HG03175 (cell line): ENCODE data around the gene HPS4.
"Not testable (repeated sequence)": the region's sequence is repeated elsewhere in the genome, so short reads cannot be mapped to it uniquely, and the experiment has no call there.

Experiments
- ATAC-seq: cut with Tn5 transposase; IDR thresholded peaks from one replicate; pipeline ENCODE4 v1.9.1; 2021; ENCODE audit warnings: mild to moderate bottlenecking, moderate library complexity; ENCODE audit not compliant: unreplicated experiment

Gene HPS4

DNA sequence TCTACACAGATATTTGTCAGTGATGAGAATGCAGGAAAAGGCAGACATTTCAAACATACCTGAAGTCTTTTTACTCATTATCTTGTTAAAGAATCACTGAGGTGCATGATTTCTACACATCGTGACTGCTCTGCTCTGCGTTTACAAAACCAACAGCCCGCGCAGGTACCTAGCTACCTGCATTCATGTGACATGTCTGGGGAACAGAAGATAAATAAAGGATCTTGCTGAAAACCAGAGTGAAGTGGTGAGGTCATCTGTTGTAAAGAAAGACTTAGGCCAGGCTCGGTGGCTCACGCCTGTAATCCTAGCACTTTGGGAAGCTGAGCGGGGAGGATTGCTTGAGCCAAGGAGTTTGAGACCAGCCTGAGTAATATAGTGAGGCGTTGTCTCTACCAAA is 38.8 kb downstream of the HPS4 start:
- ATAC-seq = no peak

DNA sequence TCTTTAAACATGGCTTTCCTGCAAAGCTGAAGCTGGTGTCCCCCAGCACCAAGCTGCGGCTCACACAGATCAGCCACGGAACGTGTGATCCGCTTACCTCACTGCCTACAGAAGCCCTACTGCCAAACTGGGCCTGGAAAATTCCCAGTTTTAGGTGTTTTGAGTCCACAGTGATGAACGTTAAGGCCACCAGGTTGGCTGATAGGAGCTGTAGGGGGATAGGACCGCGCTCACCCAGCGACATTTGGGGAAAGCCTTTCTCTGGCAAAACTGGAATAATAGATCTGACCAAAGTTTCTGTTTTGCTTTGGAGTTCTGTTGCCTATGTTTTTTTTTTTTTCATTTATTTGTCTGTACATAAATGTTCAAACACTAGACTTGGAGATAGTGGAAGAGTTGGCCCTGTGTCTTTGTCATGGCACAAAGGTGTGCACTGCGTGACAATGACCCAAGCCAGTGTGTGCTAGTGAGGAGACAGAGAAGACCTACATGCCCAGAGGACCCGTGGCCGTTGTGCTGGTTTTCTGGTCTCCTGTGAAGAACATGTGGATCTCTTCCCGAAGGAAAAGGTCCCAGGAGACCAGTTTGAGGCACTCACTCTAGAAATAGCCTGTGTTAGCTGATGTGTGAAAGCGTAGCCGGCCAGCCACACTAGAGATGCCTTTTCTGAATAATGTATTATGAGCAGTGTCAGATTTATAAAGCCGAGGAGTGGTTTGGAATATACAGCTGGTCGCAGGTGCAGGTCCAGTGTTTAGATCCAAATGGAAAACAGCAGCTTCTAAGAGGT is 39.5 kb downstream of the HPS4 start:
- no peak for ATAC-seq

DNA sequence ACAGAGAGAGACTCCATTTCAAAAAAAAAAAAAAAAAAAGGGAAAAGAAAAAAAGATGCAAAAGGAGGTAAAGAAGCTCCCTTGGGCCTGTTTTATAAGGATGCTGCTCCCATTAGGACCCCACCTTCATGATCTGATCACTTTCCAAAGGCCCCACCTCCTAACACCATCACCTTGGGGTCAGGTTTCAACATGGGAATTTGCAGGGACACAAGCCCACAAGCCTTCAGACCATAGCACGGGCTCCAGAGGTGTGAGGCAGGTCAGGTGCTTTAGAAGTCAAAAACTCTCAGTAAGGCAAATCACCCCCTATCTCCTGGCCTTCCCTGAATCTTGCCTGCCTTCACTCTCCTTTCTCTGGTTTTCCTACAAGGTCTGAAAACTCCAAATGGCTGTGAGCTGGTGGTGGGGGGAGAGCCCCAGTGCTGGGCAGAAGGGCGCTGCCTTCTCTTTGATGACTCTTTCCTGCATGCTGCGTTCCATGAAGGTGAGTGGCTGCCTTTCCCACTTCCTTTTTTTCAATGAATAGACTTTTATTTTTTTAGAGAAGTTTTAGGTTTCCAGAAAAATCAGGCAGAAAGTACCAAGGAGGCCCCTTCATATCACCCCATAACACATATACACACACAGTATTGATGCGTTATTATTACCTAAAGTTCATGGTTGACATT is 41.4 kb downstream of the HPS4 start:
- ATAC-seq = no peak

DNA sequence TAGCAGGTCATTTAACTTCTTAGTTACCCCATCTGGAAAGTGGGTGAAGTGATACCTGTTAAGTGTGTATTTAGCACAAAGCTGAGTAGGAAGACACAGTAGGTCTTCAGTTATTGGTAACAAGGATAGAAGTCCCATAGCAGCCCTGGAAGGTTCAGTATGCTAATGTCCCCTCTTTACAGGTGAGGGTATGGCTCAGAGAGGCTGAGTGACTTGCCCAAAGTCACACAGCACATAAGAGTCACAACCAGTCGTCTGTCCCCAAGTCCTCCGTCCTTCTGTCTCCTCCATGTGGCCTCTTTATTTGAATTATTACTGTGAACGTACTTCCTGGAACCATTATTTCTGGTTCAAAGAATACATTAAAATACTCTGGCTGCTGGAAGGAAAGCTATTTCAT is 44.0 kb downstream of the HPS4 start:
- no peak for ATAC-seq

DNA sequence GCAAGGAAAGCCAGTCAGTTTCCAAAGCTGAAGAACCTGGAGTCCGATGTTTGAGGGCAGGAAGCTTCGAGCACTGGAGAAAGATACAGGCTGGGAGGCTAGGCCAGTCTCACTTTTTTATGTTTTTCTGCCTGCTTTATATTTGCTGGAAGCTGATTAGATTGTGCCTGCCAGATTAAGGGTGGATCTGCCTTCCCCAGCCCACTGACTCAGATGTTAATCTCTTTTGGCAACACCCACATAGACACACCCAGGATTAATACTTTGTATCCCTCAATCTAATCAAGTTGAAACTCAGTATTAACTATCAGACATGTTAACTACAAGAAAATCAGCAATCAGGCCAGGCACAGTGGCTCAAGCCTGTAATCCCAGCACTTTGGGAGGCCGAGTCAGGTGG is 44.8 kb downstream of the HPS4 start:
- ATAC-seq = not testable (repeated sequence)

DNA sequence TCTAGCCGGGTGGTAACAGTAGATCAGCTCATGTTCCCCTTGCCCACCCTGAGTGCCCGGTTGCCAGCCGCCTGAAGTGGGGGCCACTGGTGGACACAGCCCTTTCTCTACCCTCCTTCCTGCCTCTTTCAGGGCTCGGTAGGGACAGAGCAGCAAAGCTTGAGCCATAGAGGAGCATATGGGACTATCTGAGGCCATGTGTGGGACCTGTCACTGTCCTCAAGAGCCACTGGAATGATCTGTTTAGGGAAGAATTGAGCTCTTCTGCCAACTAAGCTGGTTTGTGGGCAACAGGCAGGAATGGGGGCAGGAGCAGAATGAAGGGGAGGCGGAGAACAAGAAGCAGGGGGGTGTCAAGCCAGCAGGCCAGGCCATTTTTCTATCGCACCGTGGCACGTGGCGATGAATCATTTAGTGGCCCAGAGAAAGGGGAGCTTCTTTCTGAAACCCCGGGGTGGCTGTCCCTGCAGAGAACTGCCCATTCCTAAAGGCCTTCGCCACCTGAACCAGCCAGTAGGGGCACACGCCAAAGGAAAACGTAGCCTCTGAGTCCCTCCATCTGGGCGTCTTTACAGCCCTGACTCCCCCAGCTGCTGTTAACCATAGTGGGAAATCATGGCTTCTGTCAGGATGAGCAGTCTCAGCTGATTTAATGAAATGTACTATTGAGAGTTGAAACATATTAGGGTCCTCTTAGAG is 45.7 kb downstream of the HPS4 start:
- no peak for ATAC-seq

DNA sequence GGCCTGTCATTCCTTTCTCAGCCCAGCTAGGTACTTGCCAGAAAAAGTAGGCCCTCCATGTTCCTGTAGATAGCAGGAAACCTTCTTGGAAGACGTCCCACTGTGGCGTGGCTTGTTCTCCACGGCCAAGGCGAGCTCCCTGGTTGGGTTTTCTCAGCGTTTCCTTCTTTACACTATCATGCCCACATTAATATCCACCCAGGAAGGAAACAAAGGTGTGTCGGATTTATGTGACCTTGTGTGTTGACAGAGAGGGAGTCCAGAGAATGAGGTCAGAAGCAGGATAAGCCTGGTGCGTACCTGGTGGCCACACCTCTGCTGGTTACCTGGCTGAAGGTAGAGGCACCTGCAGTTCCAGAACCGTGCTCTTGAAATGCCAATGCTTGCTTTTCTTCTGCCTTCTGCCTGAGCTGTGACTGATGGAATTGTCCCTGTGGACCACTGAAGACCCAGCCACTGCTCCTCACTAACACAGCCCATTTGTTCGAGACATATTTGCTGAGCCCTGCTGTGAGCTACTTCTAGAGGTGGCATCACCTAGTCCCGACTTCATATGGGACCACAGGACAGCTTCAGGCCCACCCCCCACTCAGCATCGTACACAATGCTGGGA is 46.6 kb downstream of the HPS4 start:
- no peak for ATAC-seq

DNA sequence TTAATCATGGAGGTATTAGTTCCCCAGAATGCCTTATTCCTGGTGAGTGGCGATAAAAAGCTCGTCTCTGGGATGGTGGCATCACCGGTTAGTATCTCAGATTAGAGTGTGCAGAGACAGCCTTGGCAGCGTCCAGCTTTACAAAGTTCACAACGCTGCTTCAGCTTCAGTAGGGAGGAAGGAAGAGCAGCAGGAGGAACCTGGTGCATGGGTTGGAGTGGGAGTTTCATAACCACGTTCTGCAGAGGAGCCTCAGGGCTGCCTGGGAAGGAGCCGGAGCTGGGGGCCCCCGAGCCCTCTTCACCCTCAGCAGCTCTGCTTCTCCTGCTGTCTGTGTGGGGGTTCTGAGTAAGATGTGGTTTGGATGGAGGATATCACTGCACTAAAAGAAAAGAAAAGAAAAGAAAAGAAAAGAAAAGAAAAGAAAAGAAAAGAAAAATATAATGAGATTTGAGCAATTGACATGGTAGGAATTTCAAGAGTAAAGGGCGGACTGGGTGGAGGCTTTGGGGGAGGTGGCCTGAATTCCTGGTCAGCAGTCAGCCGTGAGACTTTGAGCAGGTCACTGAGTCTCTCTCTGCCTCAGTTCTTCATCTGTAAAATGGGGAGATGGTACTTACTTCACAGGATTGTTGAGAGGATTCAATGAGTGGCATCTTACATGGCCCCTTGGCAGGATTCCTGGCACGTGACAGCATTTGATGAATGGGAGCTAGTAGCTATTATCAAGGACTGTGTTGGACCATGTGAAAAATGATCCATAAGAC is 48.1 kb downstream of the HPS4 start:
- no peak for ATAC-seq

DNA sequence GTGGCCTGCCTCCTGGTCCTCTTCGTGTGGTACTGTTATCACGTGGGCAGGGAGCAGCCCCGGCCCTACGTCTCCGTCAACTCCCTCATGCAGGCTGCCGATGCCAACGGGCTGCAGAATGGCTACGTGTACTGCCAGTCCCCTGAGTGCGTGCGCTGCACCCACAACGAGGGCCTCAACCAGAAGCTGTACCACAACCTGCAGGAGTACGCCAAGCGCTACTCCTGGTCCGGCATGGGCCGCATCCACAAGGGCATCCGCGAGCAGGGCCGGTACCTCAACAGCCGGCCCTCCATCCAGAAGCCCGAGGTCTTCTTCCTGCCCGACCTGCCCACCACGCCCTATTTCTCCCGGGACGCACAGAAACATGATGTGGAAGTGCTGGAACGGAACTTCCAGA is 49.8 kb downstream of the HPS4 start:
- ATAC-seq = no peak

DNA sequence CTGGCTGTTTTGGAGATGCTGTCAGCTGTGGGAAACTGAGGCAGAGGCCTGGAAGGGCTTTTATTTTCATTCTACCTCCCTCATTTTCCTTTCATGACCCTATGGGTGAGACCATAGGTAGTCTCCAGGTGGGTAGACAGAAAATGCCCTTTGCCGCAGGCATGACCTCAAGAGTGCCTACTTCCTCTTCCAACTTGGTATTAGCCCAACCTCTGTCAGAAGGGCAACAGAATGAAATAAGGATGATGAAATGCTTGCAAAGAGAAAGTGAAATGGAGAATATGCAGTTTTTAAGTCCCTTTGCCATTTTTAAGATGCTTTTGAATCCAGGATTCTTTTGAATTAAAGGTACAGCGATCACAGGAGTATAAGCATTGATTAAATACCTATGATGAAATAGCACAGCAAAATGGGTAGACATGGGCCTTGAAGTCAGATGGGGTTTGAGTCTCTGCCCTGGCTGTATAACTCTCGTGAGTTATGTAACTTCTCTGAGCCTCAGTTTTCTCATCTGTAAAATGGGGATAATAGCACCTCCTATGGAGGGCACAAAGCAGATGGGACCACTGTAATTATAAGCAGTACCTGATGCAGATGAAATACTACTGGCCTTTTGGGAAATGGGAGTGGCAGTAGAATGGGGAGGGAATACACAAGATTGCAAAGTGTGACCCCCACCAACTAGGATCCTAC is 50.8 kb downstream of the HPS4 start:
- ATAC-seq = no peak

DNA sequence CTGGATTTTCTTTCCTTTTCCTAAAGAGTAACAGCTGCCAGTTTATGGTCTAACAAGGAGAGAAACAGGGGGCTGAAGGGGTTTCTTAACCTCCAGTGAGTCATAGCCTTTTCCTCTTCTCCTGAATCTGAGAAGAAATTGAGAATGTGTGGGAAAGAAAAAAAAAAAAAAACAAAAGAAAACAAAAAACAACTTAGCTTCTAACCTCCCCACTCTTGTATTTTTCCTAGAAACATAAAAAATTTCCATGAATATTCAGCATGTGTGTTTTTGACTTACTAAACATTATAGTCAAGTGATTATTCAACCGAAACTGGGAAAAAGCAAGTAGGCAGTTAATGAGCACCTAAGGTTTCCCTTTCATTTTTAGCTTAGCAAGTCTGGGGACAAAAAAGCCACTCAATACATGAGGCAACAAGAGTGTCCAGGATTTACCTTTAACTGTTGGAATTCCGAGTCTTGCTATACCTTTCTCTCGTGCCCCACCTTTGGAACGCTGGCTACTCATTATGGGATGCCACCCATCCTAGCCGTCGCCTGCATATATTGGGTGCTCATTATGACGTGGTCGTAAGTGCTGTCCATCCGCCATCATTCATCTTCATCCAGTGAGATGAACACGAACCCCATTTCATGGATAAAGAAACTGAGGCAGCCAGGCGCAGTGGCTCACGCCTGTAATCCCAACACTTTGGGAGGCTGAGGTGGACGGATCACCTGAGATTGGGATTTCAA is 52.2 kb downstream of the HPS4 start:
- ATAC-seq = no peak

DNA sequence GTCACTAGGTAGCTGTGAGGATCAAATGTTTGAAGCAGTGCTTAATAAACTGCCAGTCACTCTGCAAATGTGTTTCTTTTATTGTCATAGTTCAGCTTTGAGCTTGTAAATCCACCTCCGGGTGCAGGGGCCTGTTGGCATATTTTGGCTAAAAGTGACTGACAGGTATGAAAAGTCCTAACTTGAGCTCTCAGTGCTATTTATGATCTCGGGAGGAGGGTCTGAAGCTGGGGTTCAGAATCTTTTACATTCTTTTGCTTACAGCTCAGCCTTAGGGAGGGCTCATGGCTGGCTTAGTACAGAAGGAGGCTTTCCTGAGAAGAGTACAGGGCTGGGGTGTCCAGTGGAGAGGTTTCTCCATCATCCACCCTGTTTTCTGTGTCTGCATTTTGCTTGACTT is 53.0 kb downstream of the HPS4 start:
- no peak for ATAC-seq

DNA sequence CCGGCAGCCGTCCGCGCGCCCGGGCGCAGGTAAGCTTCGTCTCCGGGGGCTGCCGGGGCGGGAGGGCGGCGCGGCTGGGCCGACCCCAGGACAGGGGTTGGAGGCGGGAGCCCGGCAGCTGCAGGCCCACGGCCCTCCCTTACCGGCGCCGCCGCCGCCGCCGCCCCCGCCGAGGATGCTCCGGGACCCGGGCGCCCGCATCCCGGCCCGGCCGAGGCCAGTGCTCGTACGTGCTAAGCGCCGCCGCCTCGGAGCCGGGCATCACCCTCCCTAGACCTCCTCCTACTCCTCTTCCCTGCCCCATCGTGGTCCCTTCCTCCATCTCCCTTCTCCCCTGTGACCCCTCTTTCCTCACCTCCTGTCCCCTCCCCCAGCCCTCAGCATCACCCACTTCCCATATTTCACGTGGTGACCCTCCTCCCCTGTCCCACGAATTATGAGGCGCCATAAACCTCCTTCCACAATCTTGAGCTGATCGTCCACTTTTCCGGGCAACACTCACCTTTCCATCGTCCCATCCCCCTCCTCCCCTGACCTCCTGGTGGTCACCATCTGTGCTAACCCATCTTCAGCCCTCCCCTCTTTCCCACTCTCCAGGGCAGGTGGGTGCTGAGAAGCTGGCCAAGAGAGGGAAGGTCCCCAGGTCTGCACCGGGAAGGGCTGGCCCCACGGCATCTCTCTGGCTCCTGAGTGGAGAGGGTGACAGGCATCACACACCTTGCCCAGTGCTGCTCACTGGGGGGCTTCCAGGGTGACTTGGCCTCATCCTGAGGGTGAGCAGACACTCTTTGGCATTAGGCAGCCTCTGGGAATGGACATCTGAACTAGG is 53.9 kb downstream of the HPS4 start:
- peak; percentile 8 for ATAC-seq

DNA sequence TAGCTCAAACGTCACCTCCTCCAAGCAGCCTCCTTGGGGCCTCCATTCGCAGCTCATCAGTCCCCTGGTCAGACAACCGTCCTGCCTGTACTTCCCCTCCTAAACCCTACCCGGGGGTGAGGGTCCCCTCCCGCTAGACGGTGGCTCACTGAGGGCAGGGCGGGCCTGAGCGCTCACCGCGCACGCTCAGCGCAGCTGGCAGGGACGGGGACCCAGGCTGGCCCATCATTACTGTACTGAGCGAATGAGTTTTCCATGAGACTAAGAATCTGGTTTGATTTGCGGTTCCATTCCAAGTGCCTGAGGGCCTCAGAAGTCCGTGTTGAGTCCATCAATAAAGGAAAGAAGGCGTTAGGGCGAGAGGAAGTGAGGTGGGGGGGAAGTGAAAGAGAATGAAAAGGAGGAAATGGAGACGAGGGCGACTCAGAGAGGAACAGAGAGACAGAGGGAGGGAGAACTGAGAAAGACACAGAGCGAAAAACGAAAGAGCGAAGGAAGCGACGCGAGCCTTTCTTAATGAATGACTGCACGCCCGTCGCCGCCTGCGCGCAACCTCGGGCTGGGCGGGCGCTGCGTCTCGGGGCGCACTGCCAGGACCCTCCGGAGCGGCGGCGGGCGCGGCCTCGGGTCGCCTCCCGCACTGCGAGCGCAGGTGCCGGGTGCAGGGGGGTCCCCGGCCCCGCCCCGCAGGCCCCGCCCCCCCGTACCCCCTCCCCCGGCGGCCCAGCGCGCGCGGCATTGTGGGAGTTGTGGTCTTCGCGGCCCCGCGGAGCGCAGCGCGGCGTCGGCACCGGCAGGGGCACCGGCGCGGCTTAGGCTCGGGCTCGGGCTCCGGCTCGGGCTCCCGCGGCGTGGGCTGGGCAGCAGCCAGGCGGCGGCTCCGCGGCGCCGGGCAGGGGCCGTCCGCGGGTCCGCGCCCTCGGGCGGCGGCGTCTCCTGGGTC is 54.8 kb downstream of the HPS4 start, which contains the start of gene ASPHD2:
TSS of gene ASPHD2 (plus strand) at position 746 of the 943 bp plus-strand sequence. CDS start 4,356 bp downstream, outside the sequence.
- peak; percentile 79 for ATAC-seq

DNA sequence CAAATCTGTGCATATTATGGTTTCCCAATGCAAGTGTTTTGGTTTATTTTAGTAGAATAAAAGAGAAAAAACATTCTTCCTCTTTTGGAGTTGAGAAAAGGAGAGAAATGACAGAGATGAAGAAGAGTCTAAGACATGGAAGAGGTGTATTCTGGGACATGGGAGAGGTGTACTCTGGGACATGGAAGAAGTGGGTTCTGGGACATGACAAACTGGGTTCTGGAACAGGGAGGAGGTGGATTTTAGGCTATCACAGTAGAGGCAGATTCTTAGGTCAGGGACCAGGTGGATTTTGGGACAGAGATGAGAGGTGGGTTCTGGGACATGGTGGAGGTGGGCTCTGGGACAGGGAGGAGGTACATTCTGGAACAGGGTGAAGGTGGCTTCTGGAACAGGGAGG is 56.7 kb downstream of the HPS4 start:
- no peak for ATAC-seq

DNA sequence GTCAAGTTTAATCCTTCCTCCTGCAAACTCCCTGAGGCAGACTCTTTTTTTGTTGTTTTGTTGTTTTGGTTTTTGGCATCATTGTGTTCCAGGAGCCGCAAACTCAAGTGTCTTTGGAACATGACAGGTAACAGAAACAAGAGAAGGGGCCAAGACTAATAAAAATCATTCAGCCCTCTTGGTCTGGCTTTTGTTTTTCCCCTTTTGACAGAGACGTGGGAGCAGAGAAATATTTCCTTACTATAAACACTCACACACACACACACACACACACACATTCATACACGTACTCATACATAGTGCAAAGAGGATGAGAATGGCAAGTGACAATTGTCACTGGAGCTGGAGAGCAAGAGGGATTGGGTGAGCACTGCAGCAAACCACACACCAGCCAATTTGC is 65.0 kb downstream of the HPS4 start:
- ATAC-seq = no peak

DNA sequence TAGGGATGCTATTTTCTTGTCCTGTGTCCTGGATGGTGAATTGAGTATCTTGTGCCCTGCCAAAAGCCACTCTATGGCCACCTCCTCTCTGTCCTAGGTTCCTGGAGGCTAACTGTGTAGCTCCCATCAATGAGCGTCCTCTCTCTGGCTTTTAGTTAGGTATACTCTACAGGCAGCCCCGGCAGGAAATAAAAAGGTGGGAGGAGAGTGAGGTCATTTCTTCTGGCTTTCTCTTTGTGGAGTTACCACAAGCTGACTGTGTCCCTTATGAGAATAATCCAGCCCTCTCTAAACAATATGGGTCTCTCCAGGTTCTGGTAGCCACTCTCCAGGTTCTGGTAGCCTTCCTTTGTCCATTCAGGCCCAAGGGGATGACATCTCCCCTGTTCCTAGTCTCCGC is 66.2 kb downstream of the HPS4 start:
- no peak for ATAC-seq
